Caki2 (cell line): ENCODE measurements around the gene CELSR1. TPM values are rescaled to one million over a fixed set of nuclear protein-coding genes. Genes with fewer than 3 reads are reported as not detected.
"Not testable (repeated sequence)": the region's sequence is repeated elsewhere in the genome, so short reads cannot be mapped to it uniquely, and the experiment has no call there.

ENCODE experiments used
- DNase-seq: peaks from one replicate; pipeline ENCODE4 v3.0.0-alpha.2; 2015; ENCODE audit warnings: low read depth
- in situ Hi-C: cut with HindIII; loops from 2 replicates; pipeline ENCODE4 v1.10.0; 2016; ENCODE audit warnings: low sequenced_read_pairs, low pct_unique_long_range_greater_than_20kb, mixed read lengths
- total RNA-seq: library from RNA; depleted of rRNA; stranded (reverse); fragments of >200 nt; shearing (Covaris generic); gene quantifications from 2 replicates; pipeline ENCODE4 v1.2.3, GENCODE V29; 2014; ENCODE audit warnings: low replicate concordance

The CELSR1 gene
- total RNA-seq, 1 experiment from 2014 or later, result 98.7 TPM

GRCh38 chr22:46522797-46523196 is 14.6 kb downstream of the CELSR1 start:
- in situ Hi-C loops, result no loop called here
- no peak for DNase-seq

- in situ Hi-C loops, result no loop called here
- DNase-seq, result no peak
These were observed 15.4 kb downstream of the CELSR1 start for GRCh38 chr22:46521994-46522393.

GRCh38 chr22:46520880-46521279 is 16.5 kb downstream of the CELSR1 start:
- in situ Hi-C loops, result no loop called here
- DNase-seq, result no peak

- in situ Hi-C loops, result no loop called here
- DNase-seq, result no peak
These were observed 18.0 kb downstream of the CELSR1 start for GRCh38 chr22:46519377-46519776.

GRCh38 chr22:46518542-46519325 is 18.7 kb downstream of the CELSR1 start:
- in situ Hi-C loops, result no loop called here
- DNase-seq, result no peak

- DNase-seq, result no peak
- in situ Hi-C loops, result no loop called here
These were observed 19.4 kb downstream of the CELSR1 start for GRCh38 chr22:46518038-46518437.

GRCh38 chr22:46517255-46517761 is 20.1 kb downstream of the CELSR1 start:
- in situ Hi-C loops, result no loop called here
- no peak for DNase-seq

- DNase-seq, result no peak
- in situ Hi-C loops, result no loop called here
These were observed 20.8 kb downstream of the CELSR1 start for GRCh38 chr22:46516638-46517037.

GRCh38 chr22:46516112-46516487 is 21.3 kb downstream of the CELSR1 start:
- in situ Hi-C loops, DNase-seq: not testable (repeated sequence)

- peak; percentile 58 for DNase-seq
- in situ Hi-C loops, result no loop called here
These were observed 22.0 kb downstream of the CELSR1 start for GRCh38 chr22:46515208-46516111.

GRCh38 chr22:46514592-46515207 is 22.7 kb downstream of the CELSR1 start:
- peak; percentile 81 for DNase-seq
- in situ Hi-C loops, result no loop called here

GRCh38 chr22:46513908-46514550 is 23.4 kb downstream of the CELSR1 start:
- in situ Hi-C loops, result no loop called here
- no peak for DNase-seq

- DNase-seq, result no peak
- in situ Hi-C loops, result no loop called here
These were observed 24.7 kb downstream of the CELSR1 start for GRCh38 chr22:46512683-46513082.

- in situ Hi-C loops, result no loop called here
- no peak for DNase-seq
These were observed 25.4 kb downstream of the CELSR1 start for GRCh38 chr22:46512039-46512370.

GRCh38 chr22:46511151-46512038 is 26.0 kb downstream of the CELSR1 start:
- no peak for DNase-seq
- in situ Hi-C loops, result no loop called here

GRCh38 chr22:46509416-46510089 is 27.9 kb downstream of the CELSR1 start:
- no peak for DNase-seq
- in situ Hi-C loops, result no loop called here

GRCh38 chr22:46508491-46508999 is 28.9 kb downstream of the CELSR1 start:
- in situ Hi-C loops, result no loop called here
- DNase-seq, result no peak
